HepG2 (cell line): ENCODE measurements around the gene MIDN. TPM values are rescaled to one million over a fixed set of nuclear protein-coding genes. Genes with fewer than 3 reads are reported as not detected.

ENCODE experiments used
- BRCA1 ChIP-seq: sonication (generic); formaldehyde crosslinking; IDR thresholded peaks from 2 replicates; pipeline ENCODE4 v1.4.0; 2020; ENCODE audit warnings: missing genetic modification reagents
- CHD2 ChIP-seq: IDR thresholded peaks from 2 replicates; pipeline ENCODE4 v1.6.1; 2011; ENCODE audit warnings: low read depth, low read length, improper control_type of control experiment
- E2F5 ChIP-seq: sonication (generic); formaldehyde crosslinking; conservative IDR thresholded peaks from 2 replicates; pipeline ENCODE4 v1.4.0; 2020; ENCODE audit warnings: missing genetic modification reagents
- FOXK1 ChIP-seq: sonication (generic); formaldehyde crosslinking; IDR thresholded peaks from 2 replicates; pipeline ENCODE4 v1.4.0; 2020; ENCODE audit warnings: low read depth, missing genetic modification reagents, borderline replicate concordance
- JUN ChIP-seq: sonication (generic); formaldehyde crosslinking; IDR thresholded peaks from 2 replicates; pipeline ENCODE4 v1.4.0; 2020; ENCODE audit warnings: mild to moderate bottlenecking, missing genetic modification reagents
- KLF9 ChIP-seq: IDR thresholded peaks from 2 replicates; pipeline ENCODE4 v1.6.1; 2016; ENCODE audit warnings: low read depth
- NCOA5 ChIP-seq: sonication (generic); formaldehyde crosslinking; IDR thresholded peaks from 2 replicates; pipeline ENCODE4 v1.4.0; 2020; ENCODE audit warnings: missing genetic modification reagents
- NONO ChIP-seq, 2 experiments: fragments of 450-650 bp in 1 of 2; sonication (generic) in 1 of 2; formaldehyde crosslinking in 1 of 2; IDR thresholded peaks in 1 of 2; conservative IDR thresholded peaks in 1 of 2; 2 replicates each; pipeline versions ENCODE4 v1.6.1 to v1.8.0; 2017 to 2022; ENCODE audit warnings: mild to moderate bottlenecking in 1 of 2, missing genetic modification reagents in 1 of 2, moderate library complexity in 1 of 2
- PHF21A ChIP-seq: sonication (generic); formaldehyde crosslinking; IDR thresholded peaks from 2 replicates; pipeline ENCODE4 v1.5.0; 2020; ENCODE audit warnings: mild to moderate bottlenecking, missing genetic modification reagents
- RBM39 ChIP-seq: fragments of 200-400 bp; formaldehyde crosslinking; IDR thresholded peaks from one replicate; pipeline ENCODE4 v1.6.1; 2018; ENCODE audit warnings: antibody characterized with exemption, mild to moderate bottlenecking, low read depth, low read length; ENCODE audit not compliant: poor library complexity, severe bottlenecking
- SNAPC2 ChIP-seq: sonication (generic); formaldehyde crosslinking; IDR thresholded peaks from 2 replicates; pipeline ENCODE4 v1.8.1; 2022; ENCODE audit warnings: mild to moderate bottlenecking, missing genetic modification reagents
- STAT5B ChIP-seq: sonication (generic); formaldehyde crosslinking; IDR thresholded peaks from 2 replicates; pipeline ENCODE4 v1.4.0; 2020; ENCODE audit warnings: missing genetic modification reagents
- THYN1 ChIP-seq: sonication (generic); formaldehyde crosslinking; IDR thresholded peaks from 2 replicates; pipeline ENCODE4 v1.8.1; 2023; ENCODE audit warnings: low read depth, mild to moderate bottlenecking, moderate library complexity, missing genetic modification reagents, borderline replicate concordance
- XBP1 ChIP-seq: sonication (generic); formaldehyde crosslinking; IDR thresholded peaks from 2 replicates; pipeline ENCODE4 v1.5.0; 2020; ENCODE audit warnings: missing genetic modification reagents
- ZBTB3 ChIP-seq: sonication (generic); formaldehyde crosslinking; IDR thresholded peaks from 2 replicates; pipeline ENCODE4 v1.4.0; 2020; ENCODE audit warnings: low read depth, mild to moderate bottlenecking, moderate library complexity, missing genetic modification reagents, borderline replicate concordance
- ZHX2 ChIP-seq, 2 experiments: sonication (generic) in 1 of 2; formaldehyde crosslinking in 1 of 2; IDR thresholded peaks; 2 replicates each; pipeline versions ENCODE4 v1.6.1 to v1.9.0; 2014 to 2022; ENCODE audit warnings: antibody characterized with exemption in 1 of 2, borderline replicate concordance in 1 of 2, inconsistent platforms in 1 of 2, low read depth in 1 of 2, missing genetic modification reagents in 1 of 2
- ZNF124 ChIP-seq: sonication (generic); formaldehyde crosslinking; IDR thresholded peaks from 2 replicates; pipeline ENCODE4 v1.4.0; 2020; ENCODE audit warnings: missing genetic modification reagents
- ZNF143 ChIP-seq: sonication (generic); formaldehyde crosslinking; IDR thresholded peaks from 2 replicates; pipeline ENCODE4 v1.4.0; 2020; ENCODE audit warnings: missing genetic modification reagents
- ZNF501 ChIP-seq: sonication (generic); formaldehyde crosslinking; IDR thresholded peaks from 2 replicates; pipeline ENCODE4 v1.5.1; 2020; ENCODE audit warnings: mild to moderate bottlenecking, moderate library complexity, missing genetic modification reagents
- ZNF510 ChIP-seq: sonication (generic); formaldehyde crosslinking; IDR thresholded peaks from 2 replicates; pipeline ENCODE4 v1.4.0; 2020; ENCODE audit warnings: low read depth, mild to moderate bottlenecking, missing genetic modification reagents
- ZNF558 ChIP-seq: sonication (generic); formaldehyde crosslinking; IDR thresholded peaks from 2 replicates; pipeline ENCODE4 v1.9.0; 2022; ENCODE audit warnings: mild to moderate bottlenecking, missing genetic modification reagents, borderline replicate concordance
- ZNF598 ChIP-seq: sonication (generic); formaldehyde crosslinking; IDR thresholded peaks from 2 replicates; pipeline ENCODE4 v1.5.1; 2020; ENCODE audit warnings: mild to moderate bottlenecking, missing genetic modification reagents, borderline replicate concordance
- ZNF616 ChIP-seq: sonication (generic); formaldehyde crosslinking; IDR thresholded peaks from 2 replicates; pipeline ENCODE4 v1.5.0; 2020; ENCODE audit warnings: low read depth, mild to moderate bottlenecking, missing genetic modification reagents
- polyA plus RNA-seq, 8 experiments: library from polyadenylated mRNA; depleted of rRNA in 3 of 8; stranded (reverse) in 7 of 8; unstranded in 1 of 8; fragments of >200 nt; fragmentation: Illumina TruSeq in 4 of 8; extraction: Trizol in 4 of 8; gene quantifications; 2 replicates each; pipeline versions ENCODE4 v1.2.1 to v1.2.3, GENCODE V29; 2011 to 2016; ENCODE audit warnings: low read depth in 4 of 8, missing spikeins in 1 of 8, mixed read lengths in 1 of 8; ENCODE audit not compliant: insufficient read depth in 1 of 8
- total RNA-seq, 5 experiments: library from RNA; depleted of rRNA; stranded (reverse); fragments of >200 nt; fragmentation: Illumina TruSeq; extraction: Trizol; gene quantifications; 2 replicates each; pipeline ENCODE4 v1.2.3, GENCODE V29; 2016; ENCODE audit warnings: low read depth in 1 of 5

MIDN gene
- total and polyA plus RNA-seq, 2 of the 13 experiments (the other 11 are each of a cell fraction or from before 2014, with no cell fraction given) = 8.4 to 18.0 TPM

- TF ChIP-seq ZHX2 (IDR thresholded peaks at IDR 0.05; ENCODE audit: low read depth) = peak; percentile 49; the same call in 1 of the 2 replicates
- TF ChIP-seq ZHX2 (CRISPR knock-in tag; IDR thresholded peaks at IDR 0.05; ENCODE audit: borderline replicate concordance) = no peak
- no peak for TF ChIP-seq NCOA5
- no peak for TF ChIP-seq BRCA1 (CRISPR knock-in tag)
- no peak for TF ChIP-seq ZNF616 (CRISPR knock-in tag)
- TF ChIP-seq RBM39 = no peak
- no peak for TF ChIP-seq SNAPC2 (CRISPR knock-in tag)
- no peak for TF ChIP-seq XBP1 (CRISPR knock-in tag)
- no peak for TF ChIP-seq ZNF558 (CRISPR knock-in tag)
- peak; percentile 35; the same call in 1 of the 2 replicates for TF ChIP-seq ZNF124 (CRISPR knock-in tag)
- no peak; the same call in 1 of the 2 replicates for TF ChIP-seq ZNF143 (CRISPR knock-in tag)
- TF ChIP-seq THYN1 (CRISPR knock-in tag) = no peak
- TF ChIP-seq PHF21A (CRISPR knock-in tag) = peak; percentile 99
- no peak for TF ChIP-seq KLF9 (CRISPR knock-in tag)
- no peak for TF ChIP-seq ZBTB3 (CRISPR knock-in tag)
- no peak for TF ChIP-seq ZNF598 (CRISPR knock-in tag)
- TF ChIP-seq STAT5B (CRISPR knock-in tag) = no peak
- TF ChIP-seq E2F5 = no peak
- TF ChIP-seq ZNF510 (CRISPR knock-in tag) = no peak
- no peak for TF ChIP-seq NONO (IDR thresholded peaks at IDR 0.05)
- TF ChIP-seq NONO (CRISPR knock-in tag; conservative IDR thresholded peaks at IDR 0.05) = peak; percentile 94
- TF ChIP-seq FOXK1 (CRISPR knock-in tag) = peak; percentile 87
- peak; percentile 74 for TF ChIP-seq JUN
- no peak for TF ChIP-seq CHD2
- peak; percentile 89 for TF ChIP-seq ZNF501 (CRISPR knock-in tag)
Measured at GRCh38 chr19:1244693-1245451, 3.5 kb upstream of the MIDN start (continued).
